Keratinocyte (primary cell): Measurements from ENCODE around the gene HIVEP1. TPM values are rescaled to one million over a fixed set of nuclear protein-coding genes. Genes with fewer than 3 reads are reported as not detected.

Source experiments
- DNase-seq: peaks from one replicate; pipeline ENCODE4 v3.0.0-alpha.2; 2011; ENCODE audit warnings: low read depth, missing footprints, low spot score
- FAIRE-seq: peaks from 2 replicates; lab custom pipeline; 2011; peaks lifted over from hg19 to GRCh38; lab: Jason Lieb, UNC
- H2AFZ ChIP-seq: 2 replicates; pipeline ENCODE4 v1.6.0; 2012; ENCODE audit warnings: low read length, control low read depth, inconsistent platforms; ENCODE audit not compliant: control insufficient read depth
- H3K27ac ChIP-seq: 2 replicates; pipeline ENCODE4 v1.5.1; 2011; ENCODE audit warnings: low read length; ENCODE audit not compliant: control insufficient read depth, insufficient read depth
- H3K27me3 ChIP-seq: 3 replicates; pipeline ENCODE4 v1.6.0; 2011; ENCODE audit warnings: low read length; ENCODE audit not compliant: control insufficient read depth, insufficient read depth; ENCODE audit errors: extremely low read depth
- H3K36me3 ChIP-seq, 2 experiments: 2 replicates in 1 of 2; 3 replicates in 1 of 2; pipeline ENCODE4 v1.5.1; 2011; ENCODE audit warnings: low read length in 2 of 2, mild to moderate bottlenecking in 1 of 2; ENCODE audit not compliant: control insufficient read depth in 2 of 2, insufficient read depth in 2 of 2; ENCODE audit errors: extremely low read depth in 1 of 2
- H3K4me1 ChIP-seq: 3 replicates; pipeline ENCODE4 v1.5.1; 2011; ENCODE audit warnings: low read length; ENCODE audit not compliant: control insufficient read depth, insufficient read depth; ENCODE audit errors: extremely low read depth
- H3K4me2 ChIP-seq: 3 replicates; pipeline ENCODE4 v1.6.0; 2011; ENCODE audit warnings: low read depth, low read length; ENCODE audit not compliant: control insufficient read depth, insufficient read depth; ENCODE audit errors: extremely low read depth
- H3K4me3 ChIP-seq, 3 experiments: fragments of 200-600 bp in 1 of 3; sonication (generic) in 1 of 3; 2 replicates in 2 of 3; 3 replicates in 1 of 3; pipeline ENCODE4 v1.5.1; 2011 to 2016; ENCODE audit warnings: low read length in 3 of 3, mild to moderate bottlenecking in 3 of 3, control low read depth in 2 of 3, inconsistent platforms in 1 of 3, low read depth in 1 of 3, mixed read lengths in 1 of 3, mixed run types in 1 of 3, moderate library complexity in 1 of 3; ENCODE audit not compliant: control insufficient read depth in 2 of 3, insufficient read depth in 2 of 3; ENCODE audit errors: extremely low read depth in 1 of 3
- H3K79me2 ChIP-seq: 2 replicates; pipeline ENCODE4 v1.6.0; 2012; ENCODE audit warnings: low read length; ENCODE audit not compliant: control insufficient read depth, insufficient read depth
- H3K9ac ChIP-seq: 3 replicates; pipeline ENCODE4 v1.6.0; 2011; ENCODE audit warnings: low read length; ENCODE audit not compliant: control insufficient read depth, insufficient read depth; ENCODE audit errors: extremely low read depth
- H3K9me1 ChIP-seq: 3 replicates; pipeline ENCODE4 v1.6.0; 2011; ENCODE audit warnings: low read length; ENCODE audit not compliant: control insufficient read depth, insufficient read depth; ENCODE audit errors: extremely low read depth
- H3K9me3 ChIP-seq: 2 replicates; pipeline ENCODE4 v1.5.1; 2012; ENCODE audit warnings: low read depth, low read length; ENCODE audit not compliant: control insufficient read depth
- H4K20me1 ChIP-seq: 3 replicates; pipeline ENCODE4 v1.6.0; 2011; ENCODE audit warnings: low read length; ENCODE audit not compliant: control insufficient read depth, insufficient read depth; ENCODE audit errors: extremely low read depth
- EZH2 ChIP-seq: IDR thresholded peaks from one replicate; pipeline ENCODE4 v1.6.1; 2012; ENCODE audit warnings: inconsistent platforms, mild to moderate bottlenecking, low read length, moderate library complexity
- dilution Hi-C: fragments of 300-500 bp; cut with MboI; formaldehyde crosslinking; loops from one replicate; pipeline ENCODE4 v1.7.0; 2020; ENCODE audit warnings: low sequenced_read_pairs; ENCODE audit not compliant: extremely low pct_ligation_motif_present
- polyA plus RNA-seq, 5 experiments: library from polyadenylated mRNA; depleted of rRNA in 3 of 5; stranded (reverse) in 3 of 5; stranded (forward) in 1 of 5; unstranded in 1 of 5; fragments of >200 nt; gene quantifications; 1 replicate in 1 of 5; 2 replicates in 3 of 5; 3 replicates in 1 of 5; pipeline versions ENCODE4 v1.2.1 to v1.2.3, GENCODE V29; 2011 to 2012; ENCODE audit warnings: missing spikeins in 2 of 5, low read depth in 1 of 5, low replicate concordance in 1 of 5
- TF ChIP-seq, protein P1 (sequence below), 3 experiments: IDR thresholded peaks in 1 of 3; conservative IDR thresholded peaks in 1 of 3; optimal IDR thresholded peaks in 1 of 3; 2 replicates in 2 of 3; 3 replicates in 1 of 3; pipeline versions ENCODE3 to v1.5.1; 2011; ENCODE audit warnings: low read length in 3 of 3, mild to moderate bottlenecking in 3 of 3, moderate library complexity in 2 of 3, control low read depth in 1 of 3, inconsistent platforms in 1 of 3; ENCODE audit not compliant: insufficient read depth in 2 of 3; ENCODE audit errors: extremely low read depth in 1 of 3

Gene HIVEP1
- polyA plus RNA-seq, 1 donor (not counting 4 experiments of a cell fraction or from before 2014, with no cell fraction given) = 13.7 TPM

GRCh38 chr6:12051861-12052368, 39.8 kb downstream of the HIVEP1 start:
- H3K9ac ChIP-seq = no peak overlapping the region
- peaks cover 2 to 3% of the 10 kb centered on the region in 2 experiments for H3K36me3 ChIP-seq
- dilution Hi-C loops = no loop called here
- no peak for DNase-seq
- no peak overlapping the region for H3K4me2 ChIP-seq
- peaks cover 33% of the 10 kb centered on the region for H3K79me2 ChIP-seq
- H3K4me3 ChIP-seq = no peak overlapping the region
- no peaks in the 10 kb centered on the region for H3K9me1 ChIP-seq
- no peak for FAIRE-seq
- H2AFZ ChIP-seq = no peak overlapping the region
- no peaks in the 10 kb centered on the region for H3K9me3 ChIP-seq
- H4K20me1 ChIP-seq = no peaks in the 10 kb centered on the region
- no peak overlapping the region for H3K27ac ChIP-seq
- TF ChIP-seq EZH2 = no peak
- TF ChIP-seq, protein P1, sequence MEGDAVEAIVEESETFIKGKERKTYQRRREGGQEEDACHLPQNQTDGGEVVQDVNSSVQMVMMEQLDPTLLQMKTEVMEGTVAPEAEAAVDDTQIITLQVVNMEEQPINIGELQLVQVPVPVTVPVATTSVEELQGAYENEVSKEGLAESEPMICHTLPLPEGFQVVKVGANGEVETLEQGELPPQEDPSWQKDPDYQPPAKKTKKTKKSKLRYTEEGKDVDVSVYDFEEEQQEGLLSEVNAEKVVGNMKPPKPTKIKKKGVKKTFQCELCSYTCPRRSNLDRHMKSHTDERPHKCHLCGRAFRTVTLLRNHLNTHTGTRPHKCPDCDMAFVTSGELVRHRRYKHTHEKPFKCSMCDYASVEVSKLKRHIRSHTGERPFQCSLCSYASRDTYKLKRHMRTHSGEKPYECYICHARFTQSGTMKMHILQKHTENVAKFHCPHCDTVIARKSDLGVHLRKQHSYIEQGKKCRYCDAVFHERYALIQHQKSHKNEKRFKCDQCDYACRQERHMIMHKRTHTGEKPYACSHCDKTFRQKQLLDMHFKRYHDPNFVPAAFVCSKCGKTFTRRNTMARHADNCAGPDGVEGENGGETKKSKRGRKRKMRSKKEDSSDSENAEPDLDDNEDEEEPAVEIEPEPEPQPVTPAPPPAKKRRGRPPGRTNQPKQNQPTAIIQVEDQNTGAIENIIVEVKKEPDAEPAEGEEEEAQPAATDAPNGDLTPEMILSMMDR (optimal IDR thresholded peaks at IDR 0.05 in 1 of 3, IDR thresholded peaks at IDR 0.05 in 1 of 3, conservative IDR thresholded peaks at IDR 0.05 in 1 of 3; ENCODE audit: extremely low read depth in 1 of 3, insufficient read depth in 2 of 3, low read length in 3 of 3) = no peak
- no peaks in the 10 kb centered on the region for H3K27me3 ChIP-seq
- H3K4me1 ChIP-seq = no peaks in the 10 kb centered on the region

GRCh38 chr6:12058172-12058961, 46.3 kb downstream of the HIVEP1 start:
- Histone ChIP-seq H3K4me1 (peaks cover 9% of the 10 kb centered on the region), H3K4me3 (no peak overlapping the region), H3K9ac (no peak overlapping the region), H3K9me1 (no peaks in the 10 kb centered on the region), H3K79me2 (peaks cover 25% of the 10 kb centered on the region), H3K36me3 (no peaks in the 10 kb centered on the region), H3K9me3 (no peaks in the 10 kb centered on the region), H3K4me2 (no peak overlapping the region), H2AFZ (no peak overlapping the region), H3K27ac (no peak overlapping the region), H4K20me1 (no peaks in the 10 kb centered on the region), H3K27me3 (no peaks in the 10 kb centered on the region)
- TF ChIP-seq, protein P1 (optimal IDR thresholded peaks at IDR 0.05 in 1 of 3, IDR thresholded peaks at IDR 0.05 in 1 of 3, conservative IDR thresholded peaks at IDR 0.05 in 1 of 3; ENCODE audit: extremely low read depth in 1 of 3, insufficient read depth in 2 of 3, low read length in 3 of 3) = no peak
- TF ChIP-seq EZH2 = no peak
- dilution Hi-C loops = no loop called here
- DNase-seq = no peak
- peak; percentile 39 for FAIRE-seq
